ENCODE results near the gene LINC01488. TPM values are rescaled to one million over a fixed set of nuclear protein-coding genes. Genes with fewer than 3 reads are reported as not detected.

LINC01488 gene
- total RNA-seq, 1 experiment from 2014 or later = not detected

DNA sequence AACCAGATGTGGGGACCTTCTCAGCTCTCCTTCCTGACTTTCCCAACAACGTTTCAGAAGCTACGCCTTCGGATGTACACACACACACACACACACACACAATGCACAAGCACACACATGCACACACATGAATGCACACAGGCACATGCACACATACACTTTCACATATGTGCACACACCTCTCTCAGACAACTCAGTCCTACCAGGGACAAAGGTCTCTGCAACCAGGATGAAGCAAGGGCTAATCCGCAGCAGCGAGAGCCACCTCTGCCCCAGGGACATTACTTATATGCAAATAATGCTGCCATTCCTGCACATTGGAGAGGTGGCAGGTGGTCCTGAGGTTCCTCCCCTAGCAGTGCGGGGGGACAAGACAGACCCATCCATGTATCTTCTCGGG lies 27.4 kb upstream of the LINC01488 start:
- ChIA-PET CTCF (interaction anchor here (0.5 kb wide), 1 partner anchor 1298 kb away, joined by 3 read pairs; no protein-coding TSS in a partner anchor), POLR2A (ENCODE audit: unreplicated experiment) (no interaction called here)
- H3K4me1 ChIP-seq (replicated peaks; ENCODE audit: insufficient read depth) = peaks cover 13% of the 10 kb centered on the region
- H3K27ac ChIP-seq = no peak overlapping the region
- no peak overlapping the region for H2AFZ ChIP-seq
- no peak overlapping the region for H3K4me2 ChIP-seq
- no peak for DNase-seq
- intact Hi-C loops (cut with micrococcal nuclease; ENCODE audit: unreplicated experiment) = no loop called here
- H4K20me1 ChIP-seq (ENCODE audit: insufficient read depth) = no peaks in the 10 kb centered on the region
- H3K9me2 ChIP-seq (ENCODE audit: insufficient read depth) = no peaks in the 10 kb centered on the region
- H3K79me2 ChIP-seq (ENCODE audit: low read depth) = no peaks in the 10 kb centered on the region
- H3K36me3 ChIP-seq (ENCODE audit: low read depth) = no peaks in the 10 kb centered on the region
- no peak overlapping the region for H3K4me3 ChIP-seq
- no peaks in the 10 kb centered on the region for H3K27me3 ChIP-seq (ENCODE audit: insufficient read depth, low read depth)
- H3K9me3 ChIP-seq (ENCODE audit: insufficient read depth, low read depth) = peaks cover 4% of the 10 kb centered on the region; the same call in 1 of the 2 replicates
- TF ChIP-seq EZH2 (IDR thresholded peaks at IDR 0.05; ENCODE audit: low read depth) = no peak
- TF ChIP-seq, protein P1, sequence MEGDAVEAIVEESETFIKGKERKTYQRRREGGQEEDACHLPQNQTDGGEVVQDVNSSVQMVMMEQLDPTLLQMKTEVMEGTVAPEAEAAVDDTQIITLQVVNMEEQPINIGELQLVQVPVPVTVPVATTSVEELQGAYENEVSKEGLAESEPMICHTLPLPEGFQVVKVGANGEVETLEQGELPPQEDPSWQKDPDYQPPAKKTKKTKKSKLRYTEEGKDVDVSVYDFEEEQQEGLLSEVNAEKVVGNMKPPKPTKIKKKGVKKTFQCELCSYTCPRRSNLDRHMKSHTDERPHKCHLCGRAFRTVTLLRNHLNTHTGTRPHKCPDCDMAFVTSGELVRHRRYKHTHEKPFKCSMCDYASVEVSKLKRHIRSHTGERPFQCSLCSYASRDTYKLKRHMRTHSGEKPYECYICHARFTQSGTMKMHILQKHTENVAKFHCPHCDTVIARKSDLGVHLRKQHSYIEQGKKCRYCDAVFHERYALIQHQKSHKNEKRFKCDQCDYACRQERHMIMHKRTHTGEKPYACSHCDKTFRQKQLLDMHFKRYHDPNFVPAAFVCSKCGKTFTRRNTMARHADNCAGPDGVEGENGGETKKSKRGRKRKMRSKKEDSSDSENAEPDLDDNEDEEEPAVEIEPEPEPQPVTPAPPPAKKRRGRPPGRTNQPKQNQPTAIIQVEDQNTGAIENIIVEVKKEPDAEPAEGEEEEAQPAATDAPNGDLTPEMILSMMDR (conservative IDR thresholded peaks at IDR 0.05) = no peak
- H3F3A ChIP-seq (ENCODE audit: insufficient read depth, low read depth) = peaks cover 7% of the 10 kb centered on the region; the same call in 1 of the 2 replicates
- BruUV-seq (replicated peaks) = no TSS peak

DNA sequence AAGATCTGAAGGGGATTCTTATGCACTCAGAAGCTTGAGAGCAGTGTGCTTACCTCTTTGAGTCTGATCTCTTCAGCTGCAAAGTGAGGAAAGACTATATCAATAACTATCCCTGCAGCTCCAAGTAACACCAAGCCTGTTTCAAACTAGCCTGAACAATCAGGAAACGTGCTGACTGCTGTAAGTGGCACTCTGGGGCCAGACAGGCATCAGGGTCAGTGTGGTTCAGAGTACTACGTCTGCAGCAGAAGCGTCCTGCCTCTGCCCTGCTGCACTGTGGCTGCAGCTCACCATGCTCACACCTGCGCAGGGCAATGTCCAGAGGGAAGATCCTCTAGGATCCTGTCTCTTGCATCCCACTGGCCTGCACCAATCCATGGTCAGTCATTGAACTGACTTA lies 25.5 kb upstream of the LINC01488 start:
- intact Hi-C loops (cut with micrococcal nuclease; ENCODE audit: unreplicated experiment) = no loop called here
- TF ChIP-seq, protein P1 (conservative IDR thresholded peaks at IDR 0.05) = no peak
- no peak for TF ChIP-seq EZH2 (IDR thresholded peaks at IDR 0.05; ENCODE audit: low read depth)
- Histone ChIP-seq H2AFZ (no peak overlapping the region), H3F3A (ENCODE audit: insufficient read depth, low read depth) (peaks cover 19% of the 10 kb centered on the region), H3K36me3 (ENCODE audit: low read depth) (no peaks in the 10 kb centered on the region), H4K20me1 (ENCODE audit: insufficient read depth) (no peaks in the 10 kb centered on the region), H3K4me3 (no peak overlapping the region), H3K4me1 (replicated peaks; ENCODE audit: insufficient read depth) (peaks cover 14% of the 10 kb centered on the region), H3K27ac (no peak overlapping the region), H3K9me2 (ENCODE audit: insufficient read depth) (no peaks in the 10 kb centered on the region), H3K79me2 (ENCODE audit: low read depth) (no peaks in the 10 kb centered on the region), H3K9me3 (ENCODE audit: insufficient read depth, low read depth) (peaks cover 7% of the 10 kb centered on the region), H3K4me2 (no peak overlapping the region), H3K27me3 (ENCODE audit: insufficient read depth, low read depth) (no peaks in the 10 kb centered on the region)
- no peak for DNase-seq
- no TSS peak for BruUV-seq (replicated peaks)
- ChIA-PET CTCF (interaction anchor here (0.7 kb wide), 1 partner anchor 187 kb away, joined by 9 read pairs; no protein-coding TSS in a partner anchor), POLR2A (ENCODE audit: unreplicated experiment) (no interaction called here)

DNA sequence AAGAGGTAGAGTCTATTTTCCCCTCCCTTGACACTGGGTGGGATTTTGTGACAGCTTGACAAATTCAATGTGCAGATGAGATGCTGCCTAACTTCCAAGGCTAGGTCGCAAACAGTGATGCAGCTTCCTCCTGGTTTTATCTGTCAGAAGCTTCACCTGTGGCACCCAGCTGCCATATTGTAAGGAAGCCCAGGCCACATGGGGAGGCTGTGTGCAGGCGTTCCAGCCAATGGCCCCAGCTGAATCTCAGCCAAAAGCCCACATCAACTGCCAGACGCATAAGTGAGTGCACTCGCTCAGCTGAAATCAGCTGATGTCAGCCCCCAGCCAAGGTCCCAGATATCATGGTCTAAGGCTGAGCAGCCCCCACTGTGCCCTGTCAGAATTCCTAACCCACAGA lies 24.8 kb upstream of the LINC01488 start:
- Histone ChIP-seq H3K27me3 (ENCODE audit: insufficient read depth, low read depth) (no peaks in the 10 kb centered on the region), H4K20me1 (ENCODE audit: insufficient read depth) (no peaks in the 10 kb centered on the region), H3K27ac (no peak overlapping the region), H3K4me2 (no peak overlapping the region), H3F3A (ENCODE audit: insufficient read depth, low read depth) (peaks cover 24% of the 10 kb centered on the region), H3K36me3 (ENCODE audit: low read depth) (no peaks in the 10 kb centered on the region), H3K79me2 (ENCODE audit: low read depth) (no peaks in the 10 kb centered on the region), H3K4me3 (no peak overlapping the region), H3K4me1 (replicated peaks; ENCODE audit: insufficient read depth) (peaks cover 14% of the 10 kb centered on the region), H3K9me3 (ENCODE audit: insufficient read depth, low read depth) (peaks cover 14% of the 10 kb centered on the region), H2AFZ (no peak overlapping the region), H3K9me2 (ENCODE audit: insufficient read depth) (no peaks in the 10 kb centered on the region)
- intact Hi-C loops (cut with micrococcal nuclease; ENCODE audit: unreplicated experiment) = no loop called here
- no peak for DNase-seq
- TF ChIP-seq, protein P1 (conservative IDR thresholded peaks at IDR 0.05) = no peak
- no peak for TF ChIP-seq EZH2 (IDR thresholded peaks at IDR 0.05; ENCODE audit: low read depth)
- BruUV-seq (replicated peaks) = no TSS peak
- POLR2A ChIA-PET (ENCODE audit: unreplicated experiment) = no interaction called here
- CTCF ChIA-PET = no interaction called here

Data from PC-9 (cell line).